ENCODE data around the gene RNF111.

DNA sequence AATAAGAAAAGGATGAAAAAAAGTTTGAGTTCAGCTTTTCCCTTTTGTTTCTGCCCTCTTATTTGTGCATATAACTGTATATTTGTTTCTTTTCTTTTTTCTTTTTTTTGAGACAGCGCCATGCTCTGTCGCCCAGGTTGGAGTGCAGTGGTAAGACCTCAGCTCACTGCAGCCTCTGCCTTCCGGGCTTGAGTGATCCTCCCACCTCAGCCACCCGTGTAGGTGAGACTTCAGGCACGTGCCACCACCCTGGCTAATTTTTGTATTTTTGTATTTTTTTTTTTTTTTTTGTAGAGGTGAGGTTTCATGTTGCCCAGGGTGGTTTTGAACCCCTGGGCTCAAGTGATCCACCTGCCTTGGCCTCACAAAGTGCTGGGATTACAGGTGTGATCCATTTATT is 31.4 kb downstream of the RNF111 start:
- TF ChIP-seq, protein P1, sequence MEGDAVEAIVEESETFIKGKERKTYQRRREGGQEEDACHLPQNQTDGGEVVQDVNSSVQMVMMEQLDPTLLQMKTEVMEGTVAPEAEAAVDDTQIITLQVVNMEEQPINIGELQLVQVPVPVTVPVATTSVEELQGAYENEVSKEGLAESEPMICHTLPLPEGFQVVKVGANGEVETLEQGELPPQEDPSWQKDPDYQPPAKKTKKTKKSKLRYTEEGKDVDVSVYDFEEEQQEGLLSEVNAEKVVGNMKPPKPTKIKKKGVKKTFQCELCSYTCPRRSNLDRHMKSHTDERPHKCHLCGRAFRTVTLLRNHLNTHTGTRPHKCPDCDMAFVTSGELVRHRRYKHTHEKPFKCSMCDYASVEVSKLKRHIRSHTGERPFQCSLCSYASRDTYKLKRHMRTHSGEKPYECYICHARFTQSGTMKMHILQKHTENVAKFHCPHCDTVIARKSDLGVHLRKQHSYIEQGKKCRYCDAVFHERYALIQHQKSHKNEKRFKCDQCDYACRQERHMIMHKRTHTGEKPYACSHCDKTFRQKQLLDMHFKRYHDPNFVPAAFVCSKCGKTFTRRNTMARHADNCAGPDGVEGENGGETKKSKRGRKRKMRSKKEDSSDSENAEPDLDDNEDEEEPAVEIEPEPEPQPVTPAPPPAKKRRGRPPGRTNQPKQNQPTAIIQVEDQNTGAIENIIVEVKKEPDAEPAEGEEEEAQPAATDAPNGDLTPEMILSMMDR (conservative IDR thresholded peaks at IDR 0.05; ENCODE audit: low read depth in 2 of 2) = no peak
- TF ChIP-seq EZH2 (IDR thresholded peaks at IDR 0.05; ENCODE audit: low read depth, unreplicated experiment) = no peak
- TF ChIP-seq ETS1 (IDR thresholded peaks at IDR 0.05) = no peak
- TF ChIP-seq POLR2AphosphoS5 (IDR thresholded peaks at IDR 0.05; ENCODE audit: low read depth) = no peak
- no peak for TF ChIP-seq EZH2phosphoT487 (IDR thresholded peaks at IDR 0.05; ENCODE audit: unreplicated experiment)
- TF ChIP-seq REST (IDR thresholded peaks at IDR 0.05; ENCODE audit: unreplicated experiment) = no peak
- TF ChIP-seq JUNB (IDR thresholded peaks at IDR 0.05; ENCODE audit: unreplicated experiment) = no peak
- no peak for TF ChIP-seq CREB1 (CRISPR knock-in tag; IDR thresholded peaks at IDR 0.05; ENCODE audit: low read depth)
- no peak for TF ChIP-seq NANOG (IDR thresholded peaks at IDR 0.05; ENCODE audit: borderline replicate concordance)
- no peak for TF ChIP-seq STAT1 (IDR thresholded peaks at IDR 0.05; ENCODE audit: unreplicated experiment)
- no peak for TF ChIP-seq ZNF114 (CRISPR knock-in tag; IDR thresholded peaks at IDR 0.05)

Data from GM23338 (cell line).